Hypothalamus (tissue), 51 donors: ENCODE results near the gene SLC37A1.

ENCODE experiments used
- DNase-seq, 51 donors: peaks; one replicate each; lab custom pipeline; 2025; lab: John Stamatoyannopoulos, UW

The SLC37A1 gene

DNA sequence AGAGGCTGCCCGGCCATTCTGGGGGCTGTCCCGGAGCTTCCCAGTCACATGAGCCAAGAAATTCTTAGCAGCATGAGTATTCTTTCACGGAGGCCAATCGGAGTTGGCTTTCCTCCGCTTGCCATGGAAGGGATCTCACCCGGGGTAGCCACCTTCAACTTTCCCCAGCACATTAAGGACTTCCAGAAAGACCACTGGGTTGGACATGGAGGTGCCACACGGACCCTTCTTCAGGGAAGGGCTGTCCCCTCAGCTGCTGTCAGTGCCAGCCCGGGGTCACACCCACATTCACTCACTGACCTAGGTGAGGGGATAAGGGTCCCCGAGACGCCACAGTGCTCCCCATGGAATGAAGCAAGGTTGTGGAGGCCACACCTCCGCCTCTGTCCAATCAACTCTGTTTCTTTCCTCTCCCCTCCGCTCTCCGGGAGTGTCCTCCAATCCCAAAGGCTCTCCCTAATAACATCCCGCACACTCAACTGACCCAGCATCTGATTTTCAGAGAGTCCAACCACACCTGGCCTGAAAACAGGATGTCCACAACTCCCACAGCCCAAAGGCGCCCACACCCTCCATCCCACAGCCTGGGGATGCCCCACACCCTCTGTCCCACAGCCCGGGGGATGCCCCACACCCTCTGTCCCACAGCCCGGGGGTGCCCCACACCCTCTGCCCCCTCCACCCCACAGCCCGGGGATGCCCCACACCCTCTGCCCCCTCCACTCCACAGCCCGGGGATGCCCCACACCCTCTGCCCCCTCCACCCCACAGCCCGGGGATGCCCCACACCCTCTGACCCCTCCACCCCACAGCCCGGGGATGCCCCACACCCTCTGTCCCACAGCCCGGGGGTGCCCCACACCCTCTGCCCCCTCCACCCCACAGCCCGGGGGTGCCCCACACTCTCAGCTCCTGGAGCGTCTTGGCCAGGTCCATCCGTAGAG lies 37.0 kb upstream of the SLC37A1 start:
- no peak for DNase-seq

- DNase-seq = no peak
These were observed 35.1 kb upstream of the SLC37A1 start for GRCh38 chr21:42478504-42478903.

DNA sequence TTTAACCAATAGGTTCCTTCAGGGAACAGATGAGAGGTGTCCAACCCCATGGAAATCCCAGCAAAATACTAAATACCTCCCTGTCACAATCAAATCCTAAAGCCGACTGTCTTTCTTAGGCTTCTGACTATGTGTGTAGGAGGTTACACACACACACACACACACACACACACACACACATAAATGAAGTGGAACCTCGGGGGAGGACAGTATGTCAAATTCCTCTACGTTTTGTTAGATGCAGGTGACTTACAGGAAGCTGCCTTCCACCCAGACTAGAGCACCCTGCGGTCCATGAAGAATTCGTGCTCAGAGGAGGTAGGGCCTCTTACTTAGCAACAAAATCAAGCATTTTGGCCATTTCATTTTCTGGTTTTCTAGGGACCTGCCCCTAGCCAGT lies 34.1 kb upstream of the SLC37A1 start:
- peak in 1 of 51 donors; percentile 11 for DNase-seq

- DNase-seq = no peak
These were observed 32.9 kb upstream of the SLC37A1 start for GRCh38 chr21:42480736-42481135.

- no peak for DNase-seq
These were observed 32.5 kb upstream of the SLC37A1 start for GRCh38 chr21:42481169-42481568.

DNA sequence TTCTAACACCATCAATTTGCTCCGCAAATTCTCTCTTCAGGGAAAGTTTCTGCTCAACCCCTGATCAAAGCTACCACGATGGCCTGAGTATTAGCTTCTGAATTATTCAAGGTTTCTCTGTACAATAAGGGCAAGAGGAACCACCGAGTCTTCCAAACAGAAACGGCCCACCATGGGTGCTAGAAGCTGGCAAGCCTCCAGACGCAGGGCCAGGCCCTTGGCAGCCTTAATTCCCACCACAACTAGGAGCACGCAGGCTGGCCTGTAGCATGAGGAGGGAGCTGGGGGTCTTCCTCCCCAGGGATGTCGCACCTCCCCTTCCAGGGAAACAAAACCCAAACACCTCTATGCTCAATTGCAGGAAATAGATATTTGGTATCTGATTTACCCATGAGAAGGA lies 28.7 kb upstream of the SLC37A1 start:
- no peak for DNase-seq

DNA sequence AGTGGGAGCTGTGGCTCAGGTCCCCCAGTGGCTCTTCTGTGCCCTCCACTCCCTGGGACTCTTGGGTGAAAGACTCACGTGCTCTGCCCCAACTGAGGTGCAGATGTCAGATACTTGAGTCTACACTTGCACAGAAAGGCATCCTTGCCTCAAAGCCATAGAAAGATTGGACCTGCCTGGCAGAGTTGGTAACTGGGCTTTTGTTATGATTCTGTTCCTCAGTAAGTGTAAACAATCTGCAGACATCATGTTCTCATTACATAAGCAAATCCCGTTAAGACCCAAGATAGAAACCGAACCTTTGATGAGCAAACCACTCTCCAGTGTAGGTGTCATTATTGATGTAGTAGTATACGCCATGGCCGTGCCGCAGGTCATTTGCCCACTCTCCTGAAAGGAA lies 27.6 kb upstream of the SLC37A1 start:
- DNase-seq = no peak

DNA sequence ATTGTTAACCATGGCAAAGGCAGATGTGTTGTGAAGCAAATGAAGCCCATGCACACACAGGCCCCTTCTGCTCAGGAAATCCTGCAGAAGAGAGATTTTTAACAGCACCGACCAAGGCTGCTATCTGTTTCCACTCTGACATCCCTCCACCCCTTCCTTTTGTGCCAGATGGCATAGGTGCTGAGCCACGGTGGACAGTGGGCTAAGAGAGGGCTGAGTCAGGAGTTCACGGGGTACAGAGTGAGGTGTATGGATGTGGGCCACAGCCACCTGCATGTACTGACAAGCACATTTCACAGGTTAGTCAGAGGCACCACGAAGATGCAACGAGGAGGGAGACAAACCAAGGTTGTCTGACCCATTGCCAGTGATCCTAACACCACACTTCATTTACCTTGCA lies 27.1 kb upstream of the SLC37A1 start:
- no peak for DNase-seq

GRCh38 chr21:42489006-42489563 lies 24.6 kb upstream of the SLC37A1 start:
- no peak for DNase-seq

DNA sequence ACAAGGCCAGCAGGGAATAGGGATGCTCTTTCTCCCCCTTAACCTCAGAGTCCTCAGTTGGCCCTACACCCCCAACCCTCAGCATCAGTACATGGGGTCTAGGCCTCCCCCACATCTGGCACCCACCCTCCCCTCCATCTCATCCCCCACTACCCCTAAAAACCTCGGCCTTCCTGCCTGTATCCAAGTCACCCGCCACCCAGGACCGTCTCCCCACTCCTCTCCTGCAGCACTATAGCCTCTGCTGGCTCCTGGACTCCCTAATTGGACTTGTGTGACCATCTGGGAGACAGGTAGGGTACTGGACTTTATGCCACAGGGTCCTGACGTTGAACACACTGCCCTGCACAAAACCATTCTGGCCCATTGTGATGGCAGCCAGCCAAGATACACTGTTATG lies 23.7 kb upstream of the SLC37A1 start:
- DNase-seq = no peak

DNA sequence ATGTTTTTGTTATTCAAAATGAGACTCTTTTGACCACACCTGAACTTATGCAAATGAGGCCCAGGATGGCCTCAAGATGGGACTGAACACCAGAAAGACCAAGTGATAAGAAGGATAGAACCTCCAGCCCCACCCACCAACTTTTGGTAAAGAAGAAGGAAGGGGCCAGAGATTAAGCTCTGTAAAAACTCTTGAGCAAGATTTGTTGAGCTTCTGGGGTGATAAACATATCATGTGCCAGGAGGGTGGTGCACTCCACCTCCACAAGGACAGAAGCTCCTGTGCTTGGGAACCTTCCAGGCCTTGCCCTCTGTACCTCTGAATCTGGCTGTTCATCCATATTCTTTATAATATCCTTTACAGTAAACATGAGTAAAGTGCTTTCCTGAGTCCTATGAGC lies 22.9 kb upstream of the SLC37A1 start:
- DNase-seq = no peak

- DNase-seq = no peak
These were observed 22.3 kb upstream of the SLC37A1 start for GRCh38 chr21:42491328-42491727.

DNA sequence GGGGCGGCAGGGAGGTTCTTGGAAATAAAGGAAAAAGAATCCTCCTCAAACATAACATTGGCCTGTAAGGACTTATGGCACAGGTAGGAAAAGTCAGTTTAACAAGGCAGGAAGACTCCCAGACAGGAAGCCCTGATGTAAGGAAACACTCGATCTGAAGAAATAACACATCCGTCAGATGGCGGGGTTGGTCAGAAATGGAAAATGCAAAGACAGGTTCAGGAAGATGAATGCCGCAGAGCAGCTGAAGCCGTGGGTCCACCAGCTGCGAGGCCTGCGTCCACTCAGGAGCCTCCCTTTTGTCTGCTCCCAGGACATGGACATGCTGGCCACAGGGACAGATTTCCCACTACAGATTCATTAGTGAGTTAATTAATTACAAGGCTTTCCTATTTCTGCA lies 21.5 kb upstream of the SLC37A1 start:
- no peak for DNase-seq

GRCh38 chr21:42493109-42494060 lies 20.3 kb upstream of the SLC37A1 start:
- no peak for DNase-seq

DNA sequence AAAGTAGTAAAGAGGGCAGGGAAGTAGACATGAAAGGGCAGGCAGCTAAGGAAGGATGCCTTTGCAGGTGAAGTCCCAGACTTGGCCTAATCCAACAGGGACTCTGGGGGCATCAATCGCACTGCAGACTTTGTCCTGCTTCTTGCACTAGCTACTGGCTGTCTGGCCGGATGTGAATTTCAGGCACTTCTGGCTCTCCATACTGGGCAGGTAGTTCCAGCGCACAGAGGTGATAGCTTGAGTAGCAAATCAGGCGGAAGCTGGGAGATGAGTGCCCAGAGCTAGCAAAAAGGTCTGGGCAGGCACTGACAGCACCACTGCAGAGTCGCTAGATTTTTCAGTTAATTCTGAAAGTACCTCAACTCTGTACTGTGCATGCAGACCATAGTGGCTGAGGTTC lies 18.6 kb upstream of the SLC37A1 start:
- no peak for DNase-seq

GRCh38 chr21:42495765-42496119 lies 17.9 kb upstream of the SLC37A1 start:
- peak in 2 of 51 donors; percentile 54 to 70 for DNase-seq

- peak; percentile 82 to 100 (median 99) for DNase-seq
These were observed 17.4 kb upstream of the SLC37A1 start, which contains the start of gene RSPH1 for GRCh38 chr21:42496120-42496838. TSS of gene RSPH1 (minus strand) at chr21:42496224. CDS start at chr21:42496186, 38 bp downstream.

- DNase-seq = peak in 10 of 51 donors; percentile 45 to 67 (median 56)
These were observed 16.8 kb upstream of the SLC37A1 start for GRCh38 chr21:42496839-42497202.

- DNase-seq = no peak
These were observed 15.6 kb upstream of the SLC37A1 start for GRCh38 chr21:42498012-42498411.

DNA sequence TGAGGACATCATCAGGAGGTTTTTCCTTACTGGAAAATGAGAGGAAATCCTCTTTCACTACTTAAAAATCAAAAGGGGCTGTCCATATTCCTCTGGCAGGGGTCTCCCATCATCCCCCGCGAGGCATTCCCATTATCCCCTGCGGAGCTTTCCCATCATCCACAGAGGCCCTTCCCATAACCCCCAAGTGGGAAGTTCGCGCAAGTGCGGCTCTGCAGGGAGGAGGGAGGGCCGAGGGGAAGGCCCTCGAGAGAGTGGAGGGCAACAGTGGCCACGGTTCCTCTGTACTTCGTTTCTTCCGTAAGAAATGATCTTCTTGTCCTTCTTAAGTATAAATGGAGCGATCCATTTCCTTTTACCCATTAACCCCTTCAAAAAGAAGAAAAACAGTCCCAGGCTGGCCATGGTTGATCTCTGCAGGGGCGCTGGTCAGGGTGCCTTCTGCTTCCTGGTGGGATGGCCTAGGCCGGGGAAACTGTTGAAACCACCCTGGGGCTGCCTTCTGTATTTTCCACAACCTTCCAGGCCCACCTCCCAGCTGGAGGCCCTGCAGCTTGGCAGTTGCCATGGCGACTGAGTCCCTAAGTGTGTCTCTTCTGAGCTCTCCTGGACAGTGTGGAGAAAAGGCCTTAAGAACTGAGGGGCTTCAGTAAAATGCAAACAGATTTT lies 14.1 kb upstream of the SLC37A1 start:
- DNase-seq = peak in 4 of 51 donors; percentile 8 to 50 (median 27)
